Measurements from ENCODE around the gene GRK1. TPM values are rescaled to one million over a fixed set of nuclear protein-coding genes. Genes with fewer than 3 reads are reported as not detected.
"Not testable (repeated sequence)": the region's sequence is repeated elsewhere in the genome, so short reads cannot be mapped to it uniquely, and the experiment has no call there.

The GRK1 gene
- total RNA-seq, 3 donors from 2014 or later = not detected

DNA sequence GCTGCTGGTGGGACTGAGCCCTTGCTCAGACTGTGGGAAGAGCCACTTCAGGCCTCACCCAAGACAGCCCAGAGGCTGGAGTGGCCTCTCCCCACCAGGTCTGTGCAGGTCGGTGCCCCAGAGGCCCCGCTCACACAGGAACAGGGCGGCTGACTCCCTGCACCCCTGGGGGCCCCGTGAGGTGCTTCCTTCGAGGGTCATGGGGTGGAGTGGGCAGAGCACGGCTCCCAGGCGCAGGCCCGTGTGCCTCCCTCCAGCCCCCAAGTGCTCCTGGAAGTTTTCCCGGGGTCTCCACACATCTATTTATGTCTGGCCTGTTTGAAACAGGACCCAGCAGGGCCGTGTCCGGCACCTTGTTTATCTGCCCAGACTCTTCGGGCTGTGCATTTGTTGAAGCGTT lies 82.5 kb downstream of the GRK1 start:
- Histone ChIP-seq H3K27me3 (no peaks in the 10 kb centered on the region), H3K27ac (no peak overlapping the region), H3K9me3 (no peaks in the 10 kb centered on the region), H3K4me3 (no peak overlapping the region), H3K36me3 (no peaks in the 10 kb centered on the region), H3K4me1 (no peaks in the 10 kb centered on the region)
- intact Hi-C loops (cut with DNase I; ENCODE audit: low total_unique reads) = no loop called here
- no peak for DNase-seq (ENCODE audit: low spot score in 2 of 2)
- TF ChIP-seq POLR2A (IDR thresholded peaks at IDR 0.05) (no peak), POLR2AphosphoS5 (IDR thresholded peaks at IDR 0.05) (no peak)
- TF ChIP-seq, protein P1, sequence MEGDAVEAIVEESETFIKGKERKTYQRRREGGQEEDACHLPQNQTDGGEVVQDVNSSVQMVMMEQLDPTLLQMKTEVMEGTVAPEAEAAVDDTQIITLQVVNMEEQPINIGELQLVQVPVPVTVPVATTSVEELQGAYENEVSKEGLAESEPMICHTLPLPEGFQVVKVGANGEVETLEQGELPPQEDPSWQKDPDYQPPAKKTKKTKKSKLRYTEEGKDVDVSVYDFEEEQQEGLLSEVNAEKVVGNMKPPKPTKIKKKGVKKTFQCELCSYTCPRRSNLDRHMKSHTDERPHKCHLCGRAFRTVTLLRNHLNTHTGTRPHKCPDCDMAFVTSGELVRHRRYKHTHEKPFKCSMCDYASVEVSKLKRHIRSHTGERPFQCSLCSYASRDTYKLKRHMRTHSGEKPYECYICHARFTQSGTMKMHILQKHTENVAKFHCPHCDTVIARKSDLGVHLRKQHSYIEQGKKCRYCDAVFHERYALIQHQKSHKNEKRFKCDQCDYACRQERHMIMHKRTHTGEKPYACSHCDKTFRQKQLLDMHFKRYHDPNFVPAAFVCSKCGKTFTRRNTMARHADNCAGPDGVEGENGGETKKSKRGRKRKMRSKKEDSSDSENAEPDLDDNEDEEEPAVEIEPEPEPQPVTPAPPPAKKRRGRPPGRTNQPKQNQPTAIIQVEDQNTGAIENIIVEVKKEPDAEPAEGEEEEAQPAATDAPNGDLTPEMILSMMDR (IDR thresholded peaks at IDR 0.05) = no peak

DNA sequence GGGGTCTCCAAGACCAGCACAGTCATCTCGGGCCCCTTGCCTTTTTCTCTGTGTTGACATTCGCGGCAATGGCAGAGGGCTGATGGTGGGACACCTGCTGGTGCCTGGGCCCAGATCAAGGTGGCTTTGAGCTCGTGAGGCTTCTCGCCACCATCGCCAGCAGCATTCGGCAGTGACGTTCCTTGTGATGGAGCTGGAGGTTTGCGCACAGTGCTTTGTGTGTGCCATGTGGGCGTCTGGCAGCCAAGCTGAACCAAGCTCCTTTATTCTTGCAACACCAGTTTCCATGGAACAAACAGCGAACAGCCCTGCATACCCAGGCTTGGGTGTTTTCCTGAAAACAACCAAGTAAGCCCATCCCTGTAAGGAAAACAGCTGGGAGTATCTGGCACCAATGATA lies 82.9 kb downstream of the GRK1 start:
- TF ChIP-seq POLR2AphosphoS5 (IDR thresholded peaks at IDR 0.05) (no peak), POLR2A (IDR thresholded peaks at IDR 0.05) (no peak)
- TF ChIP-seq, protein P1 (IDR thresholded peaks at IDR 0.05) = no peak
- peaks cover 0 to 4% of the 10 kb centered on the region in 2 donors for H3K27me3 ChIP-seq
- DNase-seq (ENCODE audit: low spot score in 2 of 2) = no peak
- H3K9me3 ChIP-seq = no peaks in the 10 kb centered on the region
- H3K4me3 ChIP-seq = no peak overlapping the region
- intact Hi-C loops (cut with DNase I; ENCODE audit: low total_unique reads) = no loop called here
- H3K36me3 ChIP-seq = no peaks in the 10 kb centered on the region
- no peaks in the 10 kb centered on the region for H3K4me1 ChIP-seq
- H3K27ac ChIP-seq = no peak overlapping the region

DNA sequence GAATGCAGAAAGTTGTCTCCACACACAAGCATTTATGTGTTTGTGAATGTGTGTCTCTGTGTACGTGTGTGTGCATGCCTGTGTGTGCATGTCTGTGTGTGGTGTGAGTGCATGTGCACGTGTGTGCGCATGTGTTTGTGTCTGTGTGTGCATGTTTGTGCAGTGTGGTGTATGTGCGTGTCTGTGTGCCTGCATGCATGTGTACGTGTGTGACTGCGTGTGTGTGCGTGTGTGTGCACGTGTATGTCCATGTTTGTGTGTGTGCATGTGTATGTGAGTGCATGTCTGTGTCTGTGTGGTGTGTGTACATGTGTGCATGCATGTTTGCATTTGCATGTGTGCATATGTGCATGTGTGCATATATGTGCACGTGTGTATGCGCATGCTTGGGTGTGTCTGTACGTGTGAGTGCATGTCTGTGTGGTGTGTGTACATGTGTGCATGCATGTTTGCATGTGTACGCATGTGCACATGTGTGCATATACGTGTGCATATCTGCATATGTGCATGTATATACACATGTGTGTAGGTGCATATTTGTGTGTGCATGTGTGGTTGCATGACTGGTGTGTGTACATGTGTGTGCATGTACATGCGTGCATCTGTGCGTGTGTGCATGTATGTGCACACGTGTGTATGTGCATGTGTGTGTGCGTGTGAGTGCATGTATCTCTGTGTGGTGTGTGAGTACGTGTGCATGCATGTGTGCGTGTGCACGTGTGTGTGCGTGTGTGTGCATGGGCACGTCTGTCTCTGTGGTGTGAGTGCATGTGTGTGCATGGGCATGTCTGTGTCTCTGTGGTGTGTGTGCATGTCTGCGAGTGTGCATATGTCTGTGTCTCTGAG lies 83.8 kb downstream of the GRK1 start:
- Histone ChIP-seq H3K9me3 (no peaks in the 10 kb centered on the region), H3K27me3 (peaks cover 0 to 4% of the 10 kb centered on the region in 2 donors), H3K27ac (no peak overlapping the region), H3K36me3 (no peaks in the 10 kb centered on the region), H3K4me1 (no peaks in the 10 kb centered on the region), H3K4me3 (no peak overlapping the region)
- TF ChIP-seq, protein P1 (IDR thresholded peaks at IDR 0.05) = no peak
- TF ChIP-seq POLR2A (IDR thresholded peaks at IDR 0.05) (no peak), POLR2AphosphoS5 (IDR thresholded peaks at IDR 0.05) (no peak)
- no peak for DNase-seq (ENCODE audit: low spot score in 2 of 2)
- intact Hi-C loops (cut with DNase I; ENCODE audit: low total_unique reads) = no loop called here

- intact Hi-C loops (cut with DNase I; ENCODE audit: low total_unique reads) = no loop called here
- DNase-seq (ENCODE audit: low spot score in 2 of 2) = no peak
Observed at GRCh38 chr13:113751491-113751890, 84.5 kb downstream of the GRK1 start.

DNA sequence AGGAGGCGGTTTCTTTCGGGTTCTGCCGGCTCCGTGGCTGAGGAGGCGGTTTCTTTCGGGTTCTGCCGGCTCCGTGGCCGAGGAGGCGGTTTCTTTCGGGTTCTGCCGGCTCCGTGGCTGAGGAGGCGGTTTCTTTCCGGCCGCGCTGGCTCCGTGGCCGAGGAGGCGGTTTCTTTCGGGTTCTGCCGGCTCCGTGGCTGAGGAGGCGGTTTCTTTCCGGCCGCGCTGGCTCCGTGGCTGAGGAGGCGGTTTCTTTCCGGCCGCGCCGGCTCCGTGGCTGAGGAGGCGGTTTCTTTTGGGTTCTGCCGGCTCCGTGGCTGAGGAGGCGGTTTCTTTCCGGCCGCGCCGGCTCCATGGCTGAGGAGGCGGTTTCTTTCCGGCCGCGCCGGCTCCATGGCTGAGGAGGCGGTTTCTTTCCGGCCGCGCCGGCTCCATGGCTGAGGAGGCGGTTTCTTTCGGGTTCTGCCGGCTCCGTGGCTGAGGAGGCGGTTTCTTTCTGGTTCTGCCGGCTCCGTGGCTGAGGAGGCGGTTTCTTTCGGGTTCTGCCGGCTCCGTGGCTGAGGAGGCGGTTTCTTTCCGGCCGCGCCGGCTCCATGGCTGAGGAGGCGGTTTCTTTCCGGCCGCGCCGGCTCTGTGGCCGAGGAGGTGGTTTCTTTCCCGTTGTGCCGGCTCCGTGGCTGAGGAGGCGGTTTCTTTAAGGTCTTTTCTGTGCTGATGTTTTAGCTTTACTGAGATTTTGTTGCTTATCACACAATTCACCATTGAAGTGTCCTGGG lies 85.4 kb downstream of the GRK1 start:
- H3K27ac ChIP-seq; H3K9me3 ChIP-seq; intact Hi-C loops (cut with DNase I; ENCODE audit: low total_unique reads); H3K36me3 ChIP-seq; DNase-seq (ENCODE audit: low spot score in 2 of 2); H3K27me3 ChIP-seq; H3K4me1 ChIP-seq; H3K4me3 ChIP-seq: not testable (repeated sequence)

More at GRCh38 chr13:113751491-113751890, 84.5 kb downstream of the GRK1 start:
- H3K36me3 ChIP-seq = no peaks in the 10 kb centered on the region
- no peak overlapping the region for H3K27ac ChIP-seq
- H3K4me3 ChIP-seq = no peak overlapping the region
- H3K4me1 ChIP-seq = no peaks in the 10 kb centered on the region
- H3K9me3 ChIP-seq = no peaks in the 10 kb centered on the region
- peaks cover 0 to 4% of the 10 kb centered on the region in 2 donors for H3K27me3 ChIP-seq
- no peak for TF ChIP-seq POLR2AphosphoS5 (IDR thresholded peaks at IDR 0.05)
- TF ChIP-seq, protein P1 (IDR thresholded peaks at IDR 0.05) = no peak
- TF ChIP-seq POLR2A (IDR thresholded peaks at IDR 0.05) = no peak

All from breast epithelium (tissue), 4 donors.